OCI-LY3 (cell line): ENCODE measurements around the gene CHL1.
A peak's percentile ranks its signal among the peaks of the same experiment; 100 is the strongest.

Experiments used
- H2AFZ ChIP-seq: fragments of 200-600, 300-600 bp; shearing (Covaris generic); 2 replicates; pipeline ENCODE4 v1.6.0; 2014; ENCODE audit warnings: antibody characterized with exemption, low read depth, low read length
- H3K27ac ChIP-seq: fragments of 200-600, 300-600 bp; sonication (generic); 2 replicates; pipeline ENCODE4 v1.5.1; 2014; ENCODE audit warnings: mild to moderate bottlenecking, low read length, moderate library complexity, mixed read lengths
- H3K27me3 ChIP-seq: fragments of 200-600, 300-600 bp; sonication (generic); 2 replicates; pipeline ENCODE4 v1.6.1; 2014; ENCODE audit warnings: low read depth, low read length, mixed read lengths
- H3K36me3 ChIP-seq: fragments of 200-600, 300-600 bp; sonication (generic); replicated peaks from 2 replicates; pipeline ENCODE3; 2014; ENCODE audit warnings: low read depth, low read length, mixed read lengths
- H3K4me1 ChIP-seq: fragments of 300-600, 200-600 bp; sonication (generic); 2 replicates; pipeline ENCODE4 v1.6.1; 2014; ENCODE audit warnings: low read length, mixed read lengths
- H3K4me2 ChIP-seq: fragments of 200-600, 300-600 bp; sonication (generic); 2 replicates; pipeline ENCODE4 v1.6.1; 2014; ENCODE audit warnings: low read length, mixed read lengths
- H3K4me3 ChIP-seq: fragments of 300-600, 200-600 bp; sonication (generic); 2 replicates; pipeline ENCODE4 v1.5.1; 2014; ENCODE audit warnings: antibody characterized with exemption, mild to moderate bottlenecking, low read length, moderate library complexity
- H3K79me2 ChIP-seq: fragments of 300-600, 200-600 bp; shearing (Covaris generic); 2 replicates; pipeline ENCODE4 v1.6.1; 2014; ENCODE audit warnings: mild to moderate bottlenecking, low read length, mixed read lengths
- H3K9ac ChIP-seq: fragments of 300-600, 200-600 bp; shearing (Covaris generic); 2 replicates; pipeline ENCODE4 v1.6.0; 2014; ENCODE audit warnings: mild to moderate bottlenecking, low read length, moderate library complexity
- H3K9me3 ChIP-seq: fragments of 200-600, 300-600 bp; shearing (Covaris generic); 2 replicates; pipeline ENCODE4 v1.6.1; 2014; ENCODE audit warnings: low read length, mixed read lengths; ENCODE audit not compliant: insufficient read depth
- H4K20me1 ChIP-seq: fragments of 200-600, 300-600 bp; sonication (generic); 2 replicates; pipeline ENCODE4 v1.6.1; 2016; ENCODE audit warnings: low read length, mixed read lengths; ENCODE audit not compliant: insufficient read depth
- EZH2phosphoT487 ChIP-seq: fragments of 200-600 bp; shearing (Covaris generic); IDR thresholded peaks from 2 replicates; pipeline ENCODE4 v1.6.1; 2018; ENCODE audit warnings: antibody characterized with exemption, mixed run types, low read depth
- TF ChIP-seq, protein P1 (sequence below): fragments of 200-600, 300-600 bp; sonication (generic); IDR thresholded peaks from 2 replicates; pipeline ENCODE4 v1.5.1; 2014; ENCODE audit warnings: antibody characterized with exemption, low read length, low read depth

The CHL1 gene

DNA sequence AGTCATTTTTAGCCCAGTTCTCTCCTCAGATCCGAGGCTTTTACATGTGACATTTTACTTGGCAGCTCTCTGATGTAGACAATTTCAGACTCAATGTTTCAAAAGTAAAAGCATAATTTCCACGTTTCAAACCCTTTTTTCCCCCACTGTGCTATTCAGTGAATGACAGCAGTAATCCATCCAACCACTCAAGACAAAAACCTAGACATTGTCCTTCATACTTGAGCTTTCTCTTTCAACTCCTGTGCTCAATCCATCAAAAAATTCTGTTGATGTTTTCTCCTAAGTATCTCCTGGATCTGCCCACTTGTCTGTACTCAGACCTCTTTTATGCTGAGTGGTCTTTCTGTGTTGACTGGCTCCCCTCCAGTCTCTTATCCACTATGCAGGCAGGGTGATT, 214.7 kb downstream of the CHL1 start:
- H3K36me3 ChIP-seq: no peaks in the 10 kb centered on the region
- no peak overlapping the region for H3K9ac ChIP-seq
- no peaks in the 10 kb centered on the region for H3K27me3 ChIP-seq
- no peak overlapping the region for H3K27ac ChIP-seq
- no peaks in the 10 kb centered on the region for H3K79me2 ChIP-seq
- no peak overlapping the region for H3K4me3 ChIP-seq
- peaks cover 17% of the 10 kb centered on the region for H3K4me1 ChIP-seq
- TF ChIP-seq EZH2phosphoT487: no peak
- TF ChIP-seq, protein P1, sequence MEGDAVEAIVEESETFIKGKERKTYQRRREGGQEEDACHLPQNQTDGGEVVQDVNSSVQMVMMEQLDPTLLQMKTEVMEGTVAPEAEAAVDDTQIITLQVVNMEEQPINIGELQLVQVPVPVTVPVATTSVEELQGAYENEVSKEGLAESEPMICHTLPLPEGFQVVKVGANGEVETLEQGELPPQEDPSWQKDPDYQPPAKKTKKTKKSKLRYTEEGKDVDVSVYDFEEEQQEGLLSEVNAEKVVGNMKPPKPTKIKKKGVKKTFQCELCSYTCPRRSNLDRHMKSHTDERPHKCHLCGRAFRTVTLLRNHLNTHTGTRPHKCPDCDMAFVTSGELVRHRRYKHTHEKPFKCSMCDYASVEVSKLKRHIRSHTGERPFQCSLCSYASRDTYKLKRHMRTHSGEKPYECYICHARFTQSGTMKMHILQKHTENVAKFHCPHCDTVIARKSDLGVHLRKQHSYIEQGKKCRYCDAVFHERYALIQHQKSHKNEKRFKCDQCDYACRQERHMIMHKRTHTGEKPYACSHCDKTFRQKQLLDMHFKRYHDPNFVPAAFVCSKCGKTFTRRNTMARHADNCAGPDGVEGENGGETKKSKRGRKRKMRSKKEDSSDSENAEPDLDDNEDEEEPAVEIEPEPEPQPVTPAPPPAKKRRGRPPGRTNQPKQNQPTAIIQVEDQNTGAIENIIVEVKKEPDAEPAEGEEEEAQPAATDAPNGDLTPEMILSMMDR: no peak
- peak overlapping the region; percentile 24; the same call in 1 of the 2 replicates for H2AFZ ChIP-seq
- H3K9me3 ChIP-seq: no peaks in the 10 kb centered on the region
- no peaks in the 10 kb centered on the region for H4K20me1 ChIP-seq
- H3K4me2 ChIP-seq: no peak overlapping the region

DNA sequence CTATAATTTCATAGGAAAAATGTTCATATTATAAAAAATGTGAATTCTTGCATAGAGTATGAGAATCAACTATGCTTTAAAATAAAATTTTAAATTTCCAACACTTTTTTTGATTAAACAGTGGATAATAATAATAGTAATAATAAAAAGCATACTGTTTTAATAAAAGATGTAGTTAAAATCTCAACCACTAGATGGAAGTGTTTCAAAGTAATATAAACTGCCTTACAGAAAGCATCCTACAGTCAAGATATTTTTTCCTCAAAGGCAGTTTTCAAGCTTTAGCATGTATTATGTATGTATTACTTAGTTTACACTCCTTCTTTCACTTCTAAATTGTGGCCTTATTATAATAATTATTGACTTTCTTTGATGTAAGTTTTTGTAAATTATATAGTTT, 217.5 kb downstream of the CHL1 start:
- Histone ChIP-seq H3K79me2 (no peaks in the 10 kb centered on the region), H3K9me3 (no peaks in the 10 kb centered on the region), H3K4me2 (no peak overlapping the region), H3K27ac (no peak overlapping the region), H3K4me1 (peaks cover 26% of the 10 kb centered on the region), H3K27me3 (no peaks in the 10 kb centered on the region), H2AFZ (no peak overlapping the region), H3K36me3 (no peaks in the 10 kb centered on the region), H4K20me1 (no peaks in the 10 kb centered on the region), H3K9ac (no peak overlapping the region), H3K4me3 (no peak overlapping the region)
- no peak for TF ChIP-seq EZH2phosphoT487
- TF ChIP-seq, protein P1: peak; percentile 48

DNA sequence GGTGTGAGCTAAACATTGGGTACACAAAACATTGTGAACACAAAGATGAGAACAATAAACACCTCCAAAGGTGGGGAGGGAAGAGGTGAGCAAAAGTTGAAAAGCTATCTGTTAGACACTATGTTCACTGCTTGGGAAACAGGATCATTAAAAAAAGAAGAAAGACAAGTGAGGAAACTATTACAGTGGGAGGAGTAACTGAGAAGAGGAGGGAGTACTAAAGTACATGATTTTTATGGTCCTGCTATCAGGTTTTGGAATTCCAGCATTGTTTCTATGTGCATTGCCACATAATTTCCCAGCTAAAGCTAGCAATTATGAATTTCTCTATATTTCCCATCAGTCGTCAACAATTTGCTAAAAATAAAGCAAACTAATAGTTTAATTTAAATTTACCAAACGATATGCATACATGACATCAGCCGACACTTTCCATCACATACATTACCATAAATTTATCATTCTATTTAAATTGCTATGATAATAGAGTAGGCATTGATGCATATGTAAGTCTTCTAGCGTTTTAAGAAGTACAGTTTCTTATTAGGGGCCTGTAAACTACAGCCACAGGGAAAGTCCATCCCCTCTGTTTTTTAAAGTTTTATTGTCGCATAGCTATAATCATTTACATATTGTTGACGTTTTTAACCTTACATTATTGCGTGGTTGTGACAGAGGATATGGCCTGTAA, 221.8 kb downstream of the CHL1 start:
- TF ChIP-seq, protein P1: no peak
- TF ChIP-seq EZH2phosphoT487: no peak
- Histone ChIP-seq H3K9me3 (no peaks in the 10 kb centered on the region), H3K4me3 (no peak overlapping the region), H2AFZ (no peak overlapping the region), H3K4me2 (no peak overlapping the region), H3K36me3 (peaks cover 3% of the 10 kb centered on the region), H3K4me1 (peaks cover 63% of the 10 kb centered on the region), H4K20me1 (no peaks in the 10 kb centered on the region), H3K9ac (no peak overlapping the region), H3K27ac (no peak overlapping the region), H3K27me3 (no peaks in the 10 kb centered on the region), H3K79me2 (no peaks in the 10 kb centered on the region)

DNA sequence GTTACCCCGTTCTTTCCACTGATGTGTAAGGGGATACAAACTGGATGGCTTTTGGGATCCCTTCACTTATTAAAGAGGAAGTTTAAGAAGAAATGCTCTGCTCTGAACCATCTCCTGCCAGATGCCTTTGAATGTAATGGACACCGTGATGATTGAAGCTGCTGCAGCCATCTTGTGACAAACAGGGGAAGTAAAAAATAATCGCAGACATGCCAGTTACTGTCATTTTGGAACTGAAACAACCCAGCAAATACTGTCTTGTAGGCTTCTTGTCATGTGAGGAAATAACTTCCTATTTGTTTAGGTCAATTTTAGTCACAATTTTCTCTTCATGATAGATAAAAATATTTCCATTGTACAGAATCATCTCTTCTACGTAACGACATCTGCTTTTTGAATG, 224.0 kb downstream of the CHL1 start:
- Histone ChIP-seq H3K9ac (peak overlapping the region; percentile 47), H3K36me3 (peaks cover 3% of the 10 kb centered on the region), H3K27me3 (no peaks in the 10 kb centered on the region), H3K4me2 (peak overlapping the region; percentile 70), H3K4me1 (peaks cover 53% of the 10 kb centered on the region), H4K20me1 (no peaks in the 10 kb centered on the region), H3K27ac (peak overlapping the region; percentile 85), H3K4me3 (peak overlapping the region; percentile 48), H3K9me3 (no peaks in the 10 kb centered on the region), H3K79me2 (no peaks in the 10 kb centered on the region), H2AFZ (peak overlapping the region; percentile 56)
- TF ChIP-seq, protein P1: no peak
- TF ChIP-seq EZH2phosphoT487: no peak
